A549 treated with CORT108297 at 1 μM for 4 hours (cell line): ENCODE data around the gene KRTAP10-6. TPM values are rescaled to one million over a fixed set of nuclear protein-coding genes. Genes with fewer than 3 reads are reported as not detected.

ENCODE experiments used
- total RNA-seq: library from RNA; stranded (reverse); fragments of 200-300 nt; extraction: Qiagen RNA extraction; gene quantifications from 5 replicates; pipeline ENCODE4 v1.2.3, GENCODE V29; 2022

Gene KRTAP10-6
- total RNA-seq: not detected in 5 replicates

DNA sequence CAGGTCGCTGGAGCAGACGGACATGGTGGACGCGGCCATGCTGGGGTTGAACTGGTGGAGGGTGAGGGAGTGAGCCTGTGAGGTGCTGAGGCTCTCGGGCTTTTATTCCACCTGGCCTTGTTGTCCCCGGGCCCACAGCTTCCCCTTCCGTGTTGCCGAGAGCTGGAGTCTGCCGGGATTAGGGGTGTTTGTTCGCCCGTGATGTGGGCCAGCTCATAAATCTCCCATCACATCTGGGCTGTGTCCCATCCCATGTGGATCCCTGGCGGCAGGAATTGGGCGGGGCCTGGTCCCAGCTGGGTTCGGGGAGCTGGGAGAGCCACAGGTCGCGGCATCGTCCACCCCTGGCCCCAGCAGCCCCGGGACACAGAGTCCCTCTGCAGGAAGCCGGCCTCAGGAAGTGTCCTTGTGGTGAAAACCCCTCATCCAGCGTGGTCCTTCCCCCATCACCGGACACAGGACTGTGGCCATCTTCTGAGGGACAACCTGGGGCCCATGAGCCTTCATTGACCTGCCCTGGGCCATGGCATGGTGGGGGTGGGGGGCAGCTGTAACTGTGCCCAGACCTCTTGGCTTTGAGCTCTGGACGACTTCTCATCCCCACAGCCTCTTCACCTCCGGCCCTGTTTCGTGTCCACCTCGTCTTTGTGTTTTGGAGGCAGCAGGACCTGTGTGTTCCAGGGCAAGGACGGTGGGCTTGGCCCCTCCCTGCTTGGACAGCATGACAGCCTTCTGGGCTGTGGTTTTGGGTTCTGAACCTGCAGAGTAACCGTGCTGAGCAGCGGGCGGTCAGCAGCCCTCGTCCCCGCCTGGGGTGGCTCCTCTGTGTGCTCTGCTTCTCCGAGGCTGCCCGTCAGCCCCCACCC, at the start of gene KRTAP10-6:
Gene KRTAP10-6, minus strand, starts transcription at position 60 of the 866 bp plus-strand sequence. Its CDS starts 21 bp downstream, at position 39.

GRCh38 chr21:44637018-44637850, 44.9 kb upstream of the KRTAP10-6 start, which contains the start of gene KRTAP10-10:
TSS of gene KRTAP10-10 (plus strand) at chr21:44637356. CDS start at chr21:44637418, 62 bp downstream.

DNA sequence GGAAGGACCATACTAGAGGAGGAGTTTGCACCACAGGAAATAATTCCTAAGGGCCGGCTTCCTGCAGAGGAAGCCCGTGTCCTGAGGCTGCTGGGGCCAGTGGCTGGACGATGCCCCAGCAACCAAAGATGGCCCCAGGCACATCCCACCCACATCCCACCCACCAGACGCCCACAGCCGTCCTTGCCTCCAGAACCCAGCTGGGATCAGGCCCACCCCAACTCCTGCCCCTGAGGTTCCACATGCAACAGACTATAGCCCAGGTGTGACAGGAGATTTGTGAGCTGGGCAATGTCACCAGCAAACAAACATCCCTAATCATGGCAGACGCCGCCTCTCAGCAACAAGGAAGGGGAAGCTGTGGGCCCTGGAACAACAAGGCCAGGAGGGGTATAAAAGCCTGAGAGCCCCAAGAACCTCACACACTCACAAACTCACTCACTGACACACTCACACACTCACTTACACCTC, 34.4 kb upstream of the KRTAP10-6 start, which contains the start of gene KRTAP10-9:
Gene KRTAP10-9, plus strand, starts transcription at position 421 of the 471 bp plus-strand sequence. CDS start 79 bp downstream, outside the sequence.

GRCh38 chr21:44612029-44612486, 19.8 kb upstream of the KRTAP10-6 start, which contains the start of gene KRTAP10-8:
TSS of gene KRTAP10-8 (plus strand) at chr21:44612079. CDS start at chr21:44612101, 22 bp downstream.

DNA sequence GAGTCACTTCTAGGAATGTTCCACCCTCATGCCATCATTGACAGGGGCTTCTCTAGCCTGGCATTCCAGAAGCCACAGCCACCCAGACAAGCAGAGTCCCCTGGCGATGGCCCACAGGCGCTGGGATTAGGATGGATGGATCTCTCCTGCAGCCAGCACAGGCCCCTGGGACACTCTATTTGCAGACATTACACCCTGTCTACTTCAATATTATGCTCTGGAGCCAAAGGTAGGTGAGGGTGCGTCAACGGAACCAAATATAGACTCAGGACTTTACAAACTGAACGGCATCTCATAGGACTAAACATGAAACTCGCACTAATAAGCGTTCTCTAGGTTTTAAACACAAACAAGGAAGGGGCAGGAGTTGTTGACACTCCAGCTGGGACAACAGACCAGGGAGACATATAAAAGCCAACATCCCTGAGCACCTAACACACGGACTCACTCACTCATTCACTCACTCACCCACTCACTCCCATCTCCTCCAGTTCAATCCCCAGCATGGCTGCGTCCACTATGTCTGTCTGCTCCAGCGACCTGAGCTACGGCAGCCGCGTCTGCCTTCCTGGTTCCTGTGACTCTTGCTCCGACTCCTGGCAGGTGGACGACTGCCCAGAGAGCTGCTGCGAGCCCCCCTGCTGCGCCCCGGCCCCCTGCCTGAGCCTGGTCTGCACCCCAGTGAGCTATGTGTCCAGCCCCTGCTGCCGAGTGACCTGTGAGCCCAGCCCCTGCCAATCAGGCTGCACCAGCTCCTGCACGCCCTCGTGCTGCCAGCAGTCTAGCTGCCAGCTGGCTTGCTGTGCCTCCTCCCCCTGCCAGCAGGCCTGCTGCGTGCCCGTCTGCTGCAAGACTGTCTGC, 8.0 kb upstream of the KRTAP10-6 start, which contains the start of gene KRTAP10-7:
Gene KRTAP10-7, plus strand, starts transcription at position 480 of the 861 bp plus-strand sequence. Its CDS starts 25 bp downstream, at position 505.

DNA sequence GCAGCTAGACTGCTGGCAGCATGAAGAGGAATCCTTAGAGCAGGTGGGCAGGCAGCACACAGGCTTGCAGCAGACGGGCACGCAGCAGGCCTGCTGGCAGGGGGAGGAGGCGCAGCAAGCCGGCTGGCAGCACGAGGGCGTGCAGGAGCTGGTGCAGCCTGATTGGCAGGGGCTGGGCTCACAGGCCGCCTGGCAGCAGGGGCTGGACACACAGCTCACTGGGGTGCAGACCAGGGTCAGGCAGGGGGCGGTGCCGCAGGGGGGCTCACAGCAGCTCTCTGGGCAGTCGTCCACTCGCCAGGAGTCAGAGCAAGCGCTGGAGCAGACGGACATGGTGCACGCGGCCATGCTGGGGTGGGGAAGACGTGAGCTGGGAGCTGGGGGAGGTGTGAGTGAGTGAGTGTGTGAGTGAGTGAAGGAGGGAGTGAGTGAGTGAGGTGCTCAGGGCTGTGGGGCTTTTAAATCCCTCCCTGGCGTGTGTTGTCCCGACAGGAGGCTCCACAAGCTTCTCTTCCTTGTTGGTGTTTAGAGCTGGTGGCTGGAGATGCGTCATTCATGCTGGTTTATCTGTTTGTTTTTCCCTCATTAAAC, 12.0 kb downstream of the KRTAP10-6 start, which contains the start of gene KRTAP10-5:
Gene KRTAP10-5, minus strand, starts transcription at position 374 of the 591 bp plus-strand sequence. Its CDS starts 26 bp downstream, at position 348.

DNA sequence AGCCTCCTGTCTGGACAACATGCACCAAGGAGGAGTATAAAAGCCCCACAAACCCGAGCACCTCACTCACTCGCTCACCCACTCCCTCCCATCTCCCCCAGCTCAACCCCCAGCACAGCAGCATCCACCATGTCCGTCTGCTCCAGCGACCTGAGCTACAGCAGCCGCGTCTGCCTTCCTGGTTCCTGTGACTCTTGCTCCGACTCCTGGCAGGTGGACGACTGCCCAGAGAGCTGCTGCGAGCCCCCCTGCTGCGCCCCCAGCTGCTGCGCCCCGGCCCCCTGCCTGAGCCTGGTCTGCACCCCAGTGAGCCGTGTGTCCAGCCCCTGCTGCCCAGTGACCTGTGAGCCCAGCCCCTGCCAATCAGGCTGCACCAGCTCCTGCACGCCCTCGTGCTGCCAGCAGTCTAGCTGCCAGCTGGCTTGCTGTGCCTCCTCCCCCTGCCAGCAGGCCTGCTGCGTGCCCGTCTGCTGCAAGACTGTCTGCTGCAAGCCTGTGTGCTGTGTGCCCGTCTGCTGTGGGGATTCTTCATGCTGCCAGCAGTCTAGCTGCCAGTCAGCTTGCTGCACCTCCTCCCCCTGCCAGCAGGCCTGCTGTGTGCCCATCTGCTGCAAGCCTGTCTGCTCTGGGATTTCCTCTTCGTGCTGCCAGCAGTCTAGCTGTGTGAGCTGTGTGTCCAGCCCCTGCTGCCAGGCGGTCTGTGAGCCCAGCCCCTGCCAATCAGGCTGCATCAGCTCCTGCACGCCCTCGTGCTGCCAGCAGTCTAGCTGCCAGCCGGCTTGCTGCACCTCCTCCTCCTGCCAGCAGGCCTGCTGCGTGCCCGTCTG, 18.5 kb downstream of the KRTAP10-6 start, which contains the start of gene KRTAP10-4:
Gene KRTAP10-4, plus strand, starts transcription at position 100 of the 827 bp plus-strand sequence. Its CDS starts 30 bp downstream, at position 130.

DNA sequence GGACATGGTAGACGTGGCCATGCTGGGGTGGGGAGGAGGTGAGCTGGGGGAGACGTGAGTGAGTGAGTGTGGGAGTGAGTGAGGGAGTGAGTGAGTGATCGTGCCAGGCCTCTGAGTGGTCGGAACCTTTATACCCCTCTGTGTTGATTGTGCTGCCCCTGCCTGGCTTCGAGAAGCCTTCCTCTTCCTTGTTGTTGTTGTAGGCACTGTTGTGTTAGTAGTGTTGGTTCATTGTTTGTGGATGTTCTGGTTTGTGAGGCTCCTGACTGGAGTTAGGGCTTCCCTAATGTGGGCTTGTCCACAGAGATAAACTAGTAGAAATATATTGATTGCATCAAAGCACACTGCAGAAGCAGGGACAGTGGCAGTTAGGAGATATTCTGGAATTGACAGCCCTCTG, 33.6 kb downstream of the KRTAP10-6 start, which contains the start of gene KRTAP10-3:
Gene KRTAP10-3, minus strand, starts transcription at position 101 of the 400 bp plus-strand sequence. Its CDS starts 80 bp downstream, at position 21.

DNA sequence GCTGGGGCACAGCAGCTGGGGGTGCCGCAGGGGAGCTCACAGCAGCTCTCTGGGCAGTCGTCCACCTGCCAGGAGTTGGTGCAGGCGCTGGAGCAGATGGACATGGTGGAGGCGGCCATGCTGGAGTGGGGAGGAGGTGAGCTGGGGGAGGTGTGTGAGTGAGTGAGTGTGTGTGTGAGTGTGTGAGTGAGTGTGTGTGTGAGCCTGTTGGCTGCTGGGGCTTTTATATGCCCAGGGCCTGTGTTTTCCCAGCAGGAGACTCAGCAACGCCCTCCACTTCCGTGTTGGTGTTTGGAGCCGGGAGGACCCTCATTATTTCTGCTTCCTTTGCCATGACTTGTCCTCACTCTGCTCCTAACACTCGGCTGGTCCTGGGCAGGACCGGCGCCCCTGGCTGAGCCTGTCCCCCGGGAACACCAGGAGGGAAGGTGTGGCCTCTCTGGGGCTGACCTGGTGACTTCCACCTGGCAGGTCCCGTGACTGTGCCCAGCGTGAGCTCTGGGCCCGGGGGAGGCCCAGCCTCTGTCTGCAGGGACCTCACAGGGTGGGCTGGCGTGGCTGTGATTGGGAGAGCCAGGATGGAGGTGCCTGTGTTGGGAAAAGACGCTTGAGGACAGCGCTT, 40.9 kb downstream of the KRTAP10-6 start, which contains the start of gene KRTAP10-2:
Gene KRTAP10-2, minus strand, starts transcription at position 166 of the 622 bp plus-strand sequence. Its CDS starts 47 bp downstream, at position 119.

Other genes with a start within 250 kb of the KRTAP10-6 start
- gene TRPM2, start 238.9 kb downstream of the KRTAP10-6 start, total RNA-seq: 7.0 to 11.9 TPM (median 9.0 TPM) in 5 replicates
- gene LRRC3, start 137.0 kb downstream of the KRTAP10-6 start, total RNA-seq: 1.3 to 2.3 TPM (median 2.1 TPM) in 5 replicates
- not detected in 5 replicates for gene KRTAP10-1, start 52.3 kb downstream of the KRTAP10-6 start, total RNA-seq
- not detected in 5 replicates for gene KRTAP10-2, start 41.0 kb downstream of the KRTAP10-6 start, total RNA-seq
- gene KRTAP10-3, start 33.7 kb downstream of the KRTAP10-6 start, total RNA-seq: not detected in 5 replicates
- not detected in 5 replicates for gene KRTAP10-4, start 18.8 kb downstream of the KRTAP10-6 start, total RNA-seq
- not detected in 5 replicates for gene KRTAP10-5, start 11.9 kb downstream of the KRTAP10-6 start, total RNA-seq
- not detected in 5 replicates for gene KRTAP10-7, start 8.1 kb upstream of the KRTAP10-6 start, total RNA-seq
- gene KRTAP10-8, start 19.6 kb upstream of the KRTAP10-6 start, total RNA-seq: not detected in 5 replicates
- gene KRTAP10-9, start 34.6 kb upstream of the KRTAP10-6 start, total RNA-seq: not detected in 5 replicates
- gene KRTAP10-10, start 44.9 kb upstream of the KRTAP10-6 start, total RNA-seq: not detected in 5 replicates
- gene KRTAP10-11, start 53.9 kb upstream of the KRTAP10-6 start, total RNA-seq: not detected in 5 replicates
- gene KRTAP12-4, start 62.2 kb upstream of the KRTAP10-6 start, total RNA-seq: not detected in 5 replicates
- not detected in 5 replicates for gene KRTAP12-3, start 65.4 kb upstream of the KRTAP10-6 start, total RNA-seq
- gene KRTAP12-2, start 74.4 kb upstream of the KRTAP10-6 start, total RNA-seq: not detected in 5 replicates
- gene KRTAP12-1, start 89.7 kb upstream of the KRTAP10-6 start, total RNA-seq: not detected in 5 replicates
- not detected in 5 replicates for gene KRTAP10-12, start 104.7 kb upstream of the KRTAP10-6 start, total RNA-seq
- gene TSPEAR, start 119.1 kb upstream of the KRTAP10-6 start, total RNA-seq: not detected in 5 replicates
- 28.2 to 37.2 TPM (median 34.3 TPM) in 5 replicates for gene UBE2G2, start 209.3 kb upstream of the KRTAP10-6 start, total RNA-seq
- gene SUMO3, start 225.6 kb upstream of the KRTAP10-6 start, total RNA-seq: 58.3 to 69.9 TPM (median 66.1 TPM) in 5 replicates